ENCODE results near the gene EGF.

EGF gene

GRCh38 chr4:110007217-110007616 lies 94.5 kb downstream of the EGF start:
- no peak for TF ChIP-seq ZFX (IDR thresholded peaks at IDR 0.05)
- TF ChIP-seq CTCF (conservative IDR thresholded peaks at IDR 0.05): no peak
- no peak overlapping the region for H3K27ac ChIP-seq

- TF ChIP-seq ZFX (IDR thresholded peaks at IDR 0.05) (no peak), CTCF (conservative IDR thresholded peaks at IDR 0.05) (no peak)
- H3K27ac ChIP-seq: no peak overlapping the region
Measured at GRCh38 chr4:110008540-110008939, 95.9 kb downstream of the EGF start.

GRCh38 chr4:110009550-110009949 lies 96.9 kb downstream of the EGF start:
- TF ChIP-seq CTCF (conservative IDR thresholded peaks at IDR 0.05) (no peak), ZFX (IDR thresholded peaks at IDR 0.05) (no peak)
- H3K27ac ChIP-seq: no peak overlapping the region

GRCh38 chr4:110010797-110011196 lies 98.1 kb downstream of the EGF start:
- TF ChIP-seq CTCF (conservative IDR thresholded peaks at IDR 0.05) (no peak), ZFX (IDR thresholded peaks at IDR 0.05) (no peak)
- no peak overlapping the region for H3K27ac ChIP-seq

GRCh38 chr4:110012917-110013316 lies 100.2 kb downstream of the EGF start:
- TF ChIP-seq ZFX (IDR thresholded peaks at IDR 0.05) (no peak), CTCF (conservative IDR thresholded peaks at IDR 0.05) (no peak)
- H3K27ac ChIP-seq: no peak overlapping the region

GRCh38 chr4:110014233-110014632 lies 101.5 kb downstream of the EGF start:
- H3K27ac ChIP-seq: no peak overlapping the region
- TF ChIP-seq ZFX (IDR thresholded peaks at IDR 0.05) (no peak), CTCF (conservative IDR thresholded peaks at IDR 0.05) (no peak)

DNA sequence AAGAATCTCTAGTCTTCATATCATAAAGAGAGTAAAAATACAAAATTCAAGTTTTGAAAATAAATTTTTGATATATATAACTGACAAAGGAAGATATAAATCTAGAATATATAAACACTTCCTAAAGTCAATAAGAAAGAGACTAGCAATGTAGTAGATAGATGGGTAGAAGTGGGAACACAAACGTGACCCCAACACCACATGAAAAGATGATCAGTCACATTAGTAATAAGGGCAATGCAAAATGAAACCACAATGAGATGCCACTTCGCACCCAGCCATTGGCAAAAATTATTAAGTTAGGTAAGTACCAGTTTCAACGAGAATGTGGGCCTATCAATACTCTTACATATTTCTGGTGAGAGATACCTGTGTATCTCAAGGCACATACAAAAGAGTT lies 106.5 kb downstream of the EGF start:
- no peak overlapping the region for H3K27ac ChIP-seq
- no peak for TF ChIP-seq CTCF (conservative IDR thresholded peaks at IDR 0.05)
- no peak for TF ChIP-seq ZFX (IDR thresholded peaks at IDR 0.05)

Measured in C4-2B (cell line).